DMS53 treated with DMSO at 0.1 percent for 48 hours (cell line): ENCODE results near the gene TUT1.
"Not testable (repeated sequence)": the region's sequence is repeated elsewhere in the genome, so short reads cannot be mapped to it uniquely, and the experiment has no call there.

Source experiments
- DNase-seq: peaks from one replicate; lab custom pipeline; 2025; ENCODE audit not compliant: unreplicated experiment; lab: John Stamatoyannopoulos, UW

The TUT1 gene

DNA sequence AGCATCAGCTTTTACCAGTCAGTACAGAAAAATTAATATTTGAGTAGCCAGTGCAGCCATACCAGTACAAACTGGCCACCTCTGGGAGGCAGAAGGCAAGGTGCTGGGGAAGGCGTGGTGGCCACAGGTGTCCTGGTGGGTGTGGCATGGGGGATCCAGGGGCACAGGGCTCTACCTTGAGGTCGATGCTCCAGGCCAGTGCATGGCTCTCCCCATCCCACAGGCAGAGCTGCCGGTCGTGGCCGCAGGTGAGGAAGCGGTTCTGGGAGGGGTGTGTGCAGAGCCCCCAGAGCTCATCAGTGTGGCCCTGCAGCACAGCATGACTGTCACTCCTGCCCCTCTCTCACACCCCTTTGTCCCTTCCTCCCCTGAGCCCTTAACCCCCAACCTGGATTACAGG lies 14.1 kb upstream of the TUT1 start:
- no peak for DNase-seq

GRCh38 chr11:62604460-62605120 lies 13.3 kb upstream of the TUT1 start:
- no peak for DNase-seq

DNA sequence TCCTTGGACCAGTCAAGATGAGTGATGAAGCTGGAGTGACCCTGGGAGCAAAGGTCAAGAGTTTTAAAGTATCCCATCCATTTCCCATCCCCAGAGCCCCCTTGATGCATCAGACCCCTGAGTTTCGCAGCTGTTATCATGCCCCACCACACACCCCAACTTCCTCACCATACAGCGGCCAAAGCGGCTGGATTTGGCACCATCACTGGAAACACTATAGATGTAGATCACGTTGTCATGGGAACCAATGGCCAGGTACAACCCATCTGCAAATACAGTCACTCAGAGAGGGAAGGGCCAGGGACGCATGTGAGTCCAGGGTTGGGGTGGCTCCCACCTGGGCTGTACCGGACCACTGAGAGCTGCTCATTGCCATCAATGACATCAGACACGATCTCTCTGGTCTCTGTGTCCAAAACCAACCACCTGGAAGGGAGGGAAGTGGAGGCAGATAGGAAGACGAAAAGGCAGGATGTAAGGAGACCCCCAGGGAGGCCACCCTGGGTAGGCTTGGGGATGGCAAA lies 12.5 kb upstream of the TUT1 start:
- no peak for DNase-seq

- no peak for DNase-seq
Measured at GRCh38 chr11:62603072-62603408, 11.7 kb upstream of the TUT1 start.

GRCh38 chr11:62602141-62603071 lies 11.1 kb upstream of the TUT1 start:
- DNase-seq = peak; percentile 51

- peak; percentile 98 for DNase-seq
Measured at GRCh38 chr11:62601372-62602140, 10.2 kb upstream of the TUT1 start, which contains the start of gene MTA2. Gene MTA2, minus strand, starts transcription at chr11:62601865. Its CDS starts 415 bp downstream, at chr11:62601450.

DNA sequence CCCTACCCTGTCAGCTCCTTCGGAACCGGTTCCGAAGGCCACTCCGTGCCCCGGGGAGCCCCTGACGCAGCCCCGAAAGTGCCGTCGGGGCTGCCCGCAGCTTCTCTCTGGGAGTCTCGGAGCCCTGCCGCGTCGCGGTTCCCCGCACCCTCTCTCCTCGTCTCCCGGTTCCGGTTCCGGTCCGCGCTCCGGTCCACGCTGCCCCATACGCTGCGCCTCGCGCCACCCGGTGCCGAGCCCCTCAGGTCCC lies 9.7 kb upstream of the TUT1 start:
- DNase-seq = no peak

GRCh38 chr11:62600367-62601121 lies 9.2 kb upstream of the TUT1 start:
- no peak for DNase-seq

- no peak for DNase-seq
Measured at GRCh38 chr11:62599901-62600300, 8.6 kb upstream of the TUT1 start.

DNA sequence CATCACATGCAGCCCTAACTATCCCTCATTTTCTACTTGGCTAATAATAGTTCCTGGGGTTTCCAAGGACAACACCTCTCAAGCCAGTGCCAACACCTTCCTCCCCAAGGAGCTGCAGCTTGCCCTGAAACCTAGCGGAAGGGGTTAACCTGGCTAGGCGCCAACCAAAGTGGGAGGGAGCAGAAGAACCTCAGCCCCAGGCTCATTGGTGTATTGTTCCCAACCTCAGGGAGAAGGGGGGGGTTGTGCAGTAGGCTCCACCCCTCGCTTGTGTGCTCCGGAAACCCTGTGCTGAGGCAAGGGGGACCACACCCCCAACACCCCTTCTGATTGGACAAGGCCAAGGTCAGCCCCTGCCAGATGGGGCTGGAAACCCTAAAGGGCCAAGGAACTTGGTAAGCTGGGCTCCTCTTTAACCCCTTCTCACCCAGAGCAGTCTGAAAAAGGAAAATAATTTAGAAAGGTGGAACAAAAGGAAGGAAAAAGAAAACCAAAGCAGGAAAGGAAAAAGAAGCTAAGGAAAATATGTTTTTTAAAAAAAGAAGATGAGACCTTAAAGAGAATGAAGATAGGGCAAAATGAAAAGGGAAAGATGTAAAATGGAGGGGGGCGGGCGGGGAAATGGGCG lies 7.9 kb upstream of the TUT1 start:
- DNase-seq = no peak

GRCh38 chr11:62595124-62595523 lies 3.8 kb upstream of the TUT1 start:
- no peak for DNase-seq

- peak; percentile 50 for DNase-seq
Measured at GRCh38 chr11:62593434-62594044, 2.2 kb upstream of the TUT1 start.

- no peak for DNase-seq
Measured at GRCh38 chr11:62592989-62593421, 1.7 kb upstream of the TUT1 start.

GRCh38 chr11:62592146-62592815 lies 958 bp upstream of the TUT1 start:
- peak; percentile 55 for DNase-seq

DNA sequence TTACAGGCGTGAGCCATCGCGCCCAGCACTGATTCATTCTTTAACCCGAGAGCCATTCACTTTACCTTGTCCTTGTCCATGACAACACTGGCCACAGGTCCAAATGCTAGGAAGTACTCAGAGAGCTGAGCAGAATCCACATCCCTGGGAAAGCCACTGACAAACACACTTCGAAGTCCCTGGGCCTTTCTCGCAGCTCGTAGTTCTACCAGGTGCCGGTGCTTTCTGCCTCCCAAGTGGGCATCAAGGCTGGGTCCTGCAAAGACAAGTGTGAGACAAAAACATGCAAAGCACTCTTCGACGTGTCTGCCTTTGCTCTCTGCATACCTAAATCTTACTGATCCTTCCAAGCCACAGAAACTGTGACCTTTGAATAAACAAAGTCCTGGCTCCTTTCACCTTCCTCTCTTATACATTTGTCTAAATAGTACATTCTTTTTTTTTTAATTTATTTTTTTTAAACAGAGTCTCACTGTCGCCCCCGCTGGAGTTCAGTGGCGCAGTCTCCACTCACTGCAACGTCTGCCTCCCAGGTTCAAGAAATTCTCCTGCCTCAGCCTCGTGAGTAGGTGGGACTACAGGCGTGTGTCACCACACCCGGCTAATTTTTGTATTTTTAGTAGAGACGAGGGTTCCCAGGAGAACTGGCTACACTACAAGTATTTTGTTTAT lies 2.2 kb downstream of the TUT1 start:
- no peak for DNase-seq

DNA sequence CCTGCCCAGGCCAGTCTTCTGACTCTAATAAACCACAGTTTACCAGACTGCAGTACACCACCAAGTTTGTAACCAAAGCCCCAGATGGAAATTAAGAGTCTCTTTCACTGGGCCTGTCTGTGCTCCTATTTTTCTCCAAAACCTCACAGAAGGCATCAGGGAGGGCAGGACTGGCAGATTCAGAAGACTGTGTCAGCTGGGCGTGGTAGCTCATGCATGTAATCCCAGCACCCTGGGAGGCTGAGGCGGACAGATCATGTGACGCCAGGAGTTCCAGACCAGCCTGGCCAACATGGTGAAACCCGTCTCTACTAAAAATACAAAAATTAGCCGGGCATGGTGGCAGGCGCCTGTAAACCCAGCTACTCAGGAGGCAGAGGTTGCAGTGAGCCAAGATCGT lies 6.0 kb downstream of the TUT1 start:
- not testable (repeated sequence) for DNase-seq

DNA sequence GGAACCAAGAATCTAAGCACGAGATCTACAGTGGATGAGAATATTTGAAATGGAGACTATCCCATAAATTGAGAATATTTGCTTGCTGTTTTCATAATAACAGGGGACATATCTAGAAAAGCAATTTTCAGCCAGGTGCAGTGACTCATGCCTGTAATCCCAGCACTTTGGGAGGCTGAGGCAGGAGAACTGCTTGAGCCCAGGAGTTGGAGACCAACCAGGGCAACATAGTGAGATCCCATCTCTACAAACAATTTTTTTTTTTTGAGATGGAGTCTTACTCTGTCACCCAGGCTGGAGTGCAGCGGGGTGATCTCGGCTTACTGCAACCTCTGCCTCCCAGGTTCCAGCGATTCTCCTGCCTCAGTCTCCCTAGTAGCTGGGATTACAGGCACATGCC lies 9.6 kb downstream of the TUT1 start:
- DNase-seq = not testable (repeated sequence)

- DNase-seq = no peak
Measured at GRCh38 chr11:62580959-62581715, 10.2 kb downstream of the TUT1 start.
